Measurements from ENCODE around the gene SMC3. TPM values are rescaled to one million over a fixed set of nuclear protein-coding genes. Genes with fewer than 3 reads are reported as not detected.

The SMC3 gene
- total RNA-seq, 6 experiments from 2014 or later = 9.9 to 14.0 (median 11.9) TPM

DNA sequence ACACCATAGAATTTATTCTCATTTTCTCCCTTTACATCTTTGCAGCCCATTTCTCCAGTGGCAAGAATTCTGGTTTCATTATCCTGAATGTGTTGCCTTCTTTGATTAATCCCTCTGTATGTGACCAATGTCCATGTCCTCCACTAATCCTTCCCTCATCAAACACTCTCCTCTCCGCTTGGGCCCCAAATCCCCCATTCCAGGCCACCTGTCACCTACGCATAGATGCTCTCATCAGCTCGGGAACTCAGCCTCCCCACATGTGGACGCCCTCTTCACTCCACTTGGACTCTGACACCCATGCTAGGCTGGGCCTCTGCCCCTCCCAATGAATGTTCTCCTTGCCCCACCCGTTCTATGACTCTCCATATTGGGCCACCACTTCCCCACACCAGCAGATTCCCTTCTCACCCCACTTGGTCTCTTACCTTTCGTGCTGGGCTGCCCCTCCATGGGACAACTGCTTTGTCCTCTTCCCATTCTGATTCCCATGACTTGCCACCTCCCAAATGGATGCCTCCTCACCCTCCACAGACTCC lies 57.9 kb downstream of the SMC3 start:
- 89% methylated on average over 6 of the region's 6 CpGs for WGBS (ENCODE audit: insufficient coverage, low coverage, low lambda C conversion rate, missing lambda C conversion rate)
- no peak for ATAC-seq
- TF ChIP-seq, protein P1, sequence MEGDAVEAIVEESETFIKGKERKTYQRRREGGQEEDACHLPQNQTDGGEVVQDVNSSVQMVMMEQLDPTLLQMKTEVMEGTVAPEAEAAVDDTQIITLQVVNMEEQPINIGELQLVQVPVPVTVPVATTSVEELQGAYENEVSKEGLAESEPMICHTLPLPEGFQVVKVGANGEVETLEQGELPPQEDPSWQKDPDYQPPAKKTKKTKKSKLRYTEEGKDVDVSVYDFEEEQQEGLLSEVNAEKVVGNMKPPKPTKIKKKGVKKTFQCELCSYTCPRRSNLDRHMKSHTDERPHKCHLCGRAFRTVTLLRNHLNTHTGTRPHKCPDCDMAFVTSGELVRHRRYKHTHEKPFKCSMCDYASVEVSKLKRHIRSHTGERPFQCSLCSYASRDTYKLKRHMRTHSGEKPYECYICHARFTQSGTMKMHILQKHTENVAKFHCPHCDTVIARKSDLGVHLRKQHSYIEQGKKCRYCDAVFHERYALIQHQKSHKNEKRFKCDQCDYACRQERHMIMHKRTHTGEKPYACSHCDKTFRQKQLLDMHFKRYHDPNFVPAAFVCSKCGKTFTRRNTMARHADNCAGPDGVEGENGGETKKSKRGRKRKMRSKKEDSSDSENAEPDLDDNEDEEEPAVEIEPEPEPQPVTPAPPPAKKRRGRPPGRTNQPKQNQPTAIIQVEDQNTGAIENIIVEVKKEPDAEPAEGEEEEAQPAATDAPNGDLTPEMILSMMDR (IDR thresholded peaks at IDR 0.05) = no peak
- TF ChIP-seq POLR2A (IDR thresholded peaks at IDR 0.05) = no peak

DNA sequence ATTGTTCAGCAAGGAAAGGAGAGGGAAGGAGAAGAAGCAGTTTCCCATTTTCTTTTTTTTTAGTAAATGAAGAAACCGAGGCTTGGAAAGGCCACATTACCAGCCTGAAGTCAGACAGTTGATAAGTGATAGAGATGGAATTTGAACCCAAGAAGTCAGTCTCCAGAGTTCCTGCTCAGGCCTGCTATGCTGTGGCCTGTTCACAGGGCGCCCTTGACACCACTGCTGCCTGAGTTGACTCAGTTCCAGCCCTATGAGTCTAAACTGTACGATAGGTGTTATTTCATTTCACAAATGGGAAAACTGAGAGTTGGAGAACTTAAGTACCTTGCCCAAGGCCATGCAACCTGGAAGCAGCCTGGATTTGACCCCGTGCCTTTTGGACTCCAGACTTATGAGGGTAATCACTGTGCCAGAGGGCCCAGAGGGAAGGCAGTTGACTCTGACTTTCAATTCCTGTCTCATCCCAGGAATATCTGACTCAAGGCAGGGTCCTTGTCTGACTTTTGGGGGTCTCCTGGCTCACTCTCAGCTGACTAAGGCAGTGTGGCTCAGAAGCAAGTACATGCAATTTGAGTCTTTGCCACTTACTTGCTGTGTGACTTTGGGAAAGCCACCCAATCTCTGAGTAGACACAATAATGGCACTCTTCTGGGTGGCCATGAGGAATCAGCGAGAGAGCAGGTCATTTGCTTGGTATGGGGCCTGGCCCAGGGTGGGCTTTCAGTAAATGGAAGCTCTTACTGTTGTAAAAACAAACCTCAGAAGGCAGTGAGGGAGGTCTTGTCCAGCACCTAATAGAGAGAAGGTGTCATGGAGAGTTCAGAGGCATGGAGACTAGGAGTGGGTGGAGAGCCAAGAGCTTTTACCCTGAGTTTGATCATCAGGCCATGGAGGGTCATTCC lies 58.7 kb downstream of the SMC3 start:
- H3K4me1 ChIP-seq = no peaks in the 10 kb centered on the region
- H3K27ac ChIP-seq = no peak overlapping the region
- H3K9me3 ChIP-seq = no peaks in the 10 kb centered on the region
- DNase-seq (no peak), ATAC-seq (no peak)
- intact Hi-C loops (cut with DNase I) = no loop called here
- TF ChIP-seq POLR2A (IDR thresholded peaks at IDR 0.05) = no peak
- TF ChIP-seq, protein P1 (IDR thresholded peaks at IDR 0.05) = no peak
- 84% methylated on average over 3 of the region's 5 CpGs for WGBS (ENCODE audit: insufficient coverage, low coverage, low lambda C conversion rate, missing lambda C conversion rate)
- H3K4me3 ChIP-seq = no peak overlapping the region
- no peaks in the 10 kb centered on the region for H3K36me3 ChIP-seq
- no peaks in the 10 kb centered on the region for H3K27me3 ChIP-seq

More for the DNA sequence above, 57.9 kb downstream of the SMC3 start:
- no peak for DNase-seq
- no peaks in the 10 kb centered on the region for H3K36me3 ChIP-seq
- H3K4me3 ChIP-seq = no peak overlapping the region
- H3K27ac ChIP-seq = no peak overlapping the region
- no peaks in the 10 kb centered on the region for H3K9me3 ChIP-seq
- no peaks in the 10 kb centered on the region for H3K27me3 ChIP-seq
- H3K4me1 ChIP-seq = no peaks in the 10 kb centered on the region
- intact Hi-C loops (cut with DNase I) = no loop called here

DNA sequence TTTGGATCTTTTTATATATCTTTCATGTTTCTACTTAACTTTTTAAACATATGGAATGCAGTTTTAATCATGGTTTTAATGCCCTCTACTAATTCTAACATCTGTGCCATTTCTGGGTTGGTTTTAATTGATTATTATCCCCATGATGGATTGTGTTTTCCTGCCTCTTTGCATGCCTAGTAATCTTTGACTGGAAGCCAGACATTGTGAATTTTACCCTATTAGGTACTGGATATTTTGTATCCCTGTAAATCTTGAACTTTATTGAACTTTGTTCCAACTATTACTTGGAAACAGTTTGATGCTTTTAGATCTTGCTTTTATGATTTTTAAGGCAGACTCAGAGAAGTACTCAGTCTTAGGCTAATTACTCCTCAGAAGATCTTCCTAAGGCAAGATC lies 60.7 kb downstream of the SMC3 start:
- no peak overlapping the region for H3K4me3 ChIP-seq
- no peak for DNase-seq
- no peaks in the 10 kb centered on the region for H3K4me1 ChIP-seq
- intact Hi-C loops (cut with DNase I) = no loop called here
- TF ChIP-seq, protein P1 (IDR thresholded peaks at IDR 0.05) = no peak
- H3K27ac ChIP-seq = no peak overlapping the region
- H3K36me3 ChIP-seq = no peaks in the 10 kb centered on the region
- H3K27me3 ChIP-seq = no peaks in the 10 kb centered on the region
- no peaks in the 10 kb centered on the region for H3K9me3 ChIP-seq
- no peak for ATAC-seq

- no peak overlapping the region for H3K4me3 ChIP-seq
- H3K27me3 ChIP-seq = no peaks in the 10 kb centered on the region
- ATAC-seq (no peak), DNase-seq (no peak)
- TF ChIP-seq POLR2A (IDR thresholded peaks at IDR 0.05) = no peak
- TF ChIP-seq, protein P1 (IDR thresholded peaks at IDR 0.05) = no peak
- H3K4me1 ChIP-seq = no peaks in the 10 kb centered on the region
- no peak overlapping the region for H3K27ac ChIP-seq
- H3K36me3 ChIP-seq = no peaks in the 10 kb centered on the region
- H3K9me3 ChIP-seq = no peaks in the 10 kb centered on the region
- 64% methylated on average over 2 of the region's 3 CpGs for WGBS (ENCODE audit: insufficient coverage, low coverage, low lambda C conversion rate, missing lambda C conversion rate)
- intact Hi-C loops (cut with DNase I) = no loop called here
These were observed 62.2 kb downstream of the SMC3 start for GRCh38 chr10:110629680-110630191.

Measured in right lobe of liver (tissue), 6 donors.